Measurements from ENCODE around the gene ARHGAP26.
"Not testable (repeated sequence)": the region's sequence is repeated elsewhere in the genome, so short reads cannot be mapped to it uniquely, and the experiment has no call there.

Gene ARHGAP26

DNA sequence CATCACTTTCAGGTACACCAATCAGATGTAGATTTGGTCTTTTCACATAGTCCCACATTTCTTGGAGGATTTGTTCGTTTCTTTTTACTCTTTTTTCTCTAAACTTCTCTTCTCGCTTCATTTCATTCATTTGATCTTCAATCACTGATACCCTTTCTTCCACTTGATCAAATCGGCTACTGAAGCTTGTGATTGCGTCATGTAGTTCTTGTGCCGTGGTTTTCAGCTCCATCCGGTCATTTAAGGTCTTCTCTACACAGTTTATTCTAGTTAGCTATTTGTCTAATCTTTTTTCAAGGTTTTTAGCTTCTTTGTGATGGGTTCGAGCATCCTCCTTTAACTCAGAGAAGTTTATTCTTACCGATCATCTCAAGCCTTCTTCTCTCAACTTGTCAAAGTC, 219.9 kb downstream of the ARHGAP26 start:
- DNase-seq, result not testable (repeated sequence)

DNA sequence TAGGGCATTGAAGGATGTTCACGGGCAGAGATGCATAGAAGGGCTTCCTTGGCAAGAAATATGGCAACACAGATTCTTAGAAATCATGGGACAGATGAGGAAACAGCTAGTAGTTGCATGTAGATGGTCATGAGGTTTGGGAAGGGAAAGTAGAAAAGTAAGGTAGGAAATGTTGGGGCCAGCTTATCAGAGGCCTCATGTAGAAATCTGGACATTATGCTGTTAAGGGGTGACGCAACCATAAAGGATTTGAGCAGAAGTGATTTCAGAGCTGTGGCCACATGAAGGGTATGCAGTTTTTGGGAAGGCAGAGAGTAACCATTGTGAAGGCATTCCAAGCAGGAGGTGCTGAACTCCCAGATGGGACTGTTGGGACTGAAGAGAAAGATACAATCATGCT, 224.0 kb downstream of the ARHGAP26 start:
- DNase-seq, result peak; percentile 76 to 83

DNA sequence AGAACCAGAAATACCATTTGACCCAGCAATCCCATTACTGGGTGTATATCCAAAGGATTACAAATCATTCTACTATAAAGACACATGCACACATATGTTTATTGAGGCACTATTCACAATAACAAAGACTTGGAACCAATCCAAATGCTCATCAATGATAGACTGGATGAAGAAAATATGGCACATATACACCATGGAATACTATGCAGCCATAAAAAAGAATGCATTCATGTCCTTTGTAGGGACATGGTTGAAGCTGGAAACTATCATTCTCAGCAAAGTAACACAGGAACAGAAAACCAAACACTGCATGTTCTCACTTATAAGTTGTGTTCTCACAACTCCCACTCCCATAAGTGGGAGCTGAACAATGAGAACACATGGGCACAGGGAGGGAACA, 225.4 kb downstream of the ARHGAP26 start:
- not testable (repeated sequence) for DNase-seq

- DNase-seq, result no peak
Measured at GRCh38 chr5:142997591-142997990, 227.4 kb downstream of the ARHGAP26 start.

DNA sequence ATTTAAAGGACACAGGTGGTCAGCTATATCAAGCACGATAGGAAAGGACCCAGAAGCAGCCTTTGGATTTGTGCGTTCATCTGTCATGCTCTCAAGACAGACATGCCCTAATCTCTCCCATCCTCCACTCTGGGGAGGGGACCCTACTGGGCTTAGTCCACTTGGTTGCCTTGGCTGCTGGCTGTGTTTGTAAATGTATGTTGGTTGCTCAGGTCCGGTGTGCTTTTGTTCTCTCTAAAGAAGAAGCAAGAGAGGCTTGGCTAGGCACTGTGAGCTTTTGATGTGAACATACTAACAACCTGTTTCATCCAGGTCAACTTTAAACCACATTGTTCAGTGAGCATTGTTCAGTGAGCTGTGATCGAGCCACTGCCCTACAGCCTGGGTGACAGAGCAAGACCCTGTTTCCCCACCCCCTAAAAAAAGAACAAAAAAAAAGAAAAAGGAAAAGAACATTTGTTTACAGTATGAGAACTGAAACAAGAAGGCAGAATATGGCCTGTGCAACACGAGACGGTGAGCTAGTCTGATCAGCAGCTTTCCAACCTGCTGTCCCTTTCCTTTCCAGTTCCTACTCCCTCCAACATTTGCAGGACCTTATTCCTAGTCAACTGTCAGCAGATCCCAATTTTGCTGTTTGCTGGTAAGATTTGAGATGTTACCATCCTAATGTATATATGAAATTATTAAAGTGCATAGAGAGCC, 228.3 kb downstream of the ARHGAP26 start:
- peak in 1 of 2 donors; percentile 29 for DNase-seq

DNA sequence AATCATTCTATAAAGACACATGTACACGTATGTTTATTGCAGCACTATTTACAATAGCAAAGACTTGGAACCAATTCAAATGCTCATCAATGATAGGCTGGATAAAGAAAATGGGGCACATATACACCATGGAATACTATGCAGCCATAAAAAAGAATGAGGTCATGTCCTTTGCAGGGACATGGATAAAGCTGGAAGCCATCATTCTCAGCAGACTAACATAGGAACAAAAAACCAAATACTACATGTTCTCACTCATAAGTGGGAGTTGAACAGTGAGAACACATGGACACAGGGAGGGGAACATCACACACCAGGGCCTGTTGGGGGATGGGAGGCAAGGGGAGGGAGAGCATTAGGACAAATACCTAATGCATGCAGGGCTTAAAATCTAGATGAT, 230.4 kb downstream of the ARHGAP26 start:
- DNase-seq, result not testable (repeated sequence)

DNA sequence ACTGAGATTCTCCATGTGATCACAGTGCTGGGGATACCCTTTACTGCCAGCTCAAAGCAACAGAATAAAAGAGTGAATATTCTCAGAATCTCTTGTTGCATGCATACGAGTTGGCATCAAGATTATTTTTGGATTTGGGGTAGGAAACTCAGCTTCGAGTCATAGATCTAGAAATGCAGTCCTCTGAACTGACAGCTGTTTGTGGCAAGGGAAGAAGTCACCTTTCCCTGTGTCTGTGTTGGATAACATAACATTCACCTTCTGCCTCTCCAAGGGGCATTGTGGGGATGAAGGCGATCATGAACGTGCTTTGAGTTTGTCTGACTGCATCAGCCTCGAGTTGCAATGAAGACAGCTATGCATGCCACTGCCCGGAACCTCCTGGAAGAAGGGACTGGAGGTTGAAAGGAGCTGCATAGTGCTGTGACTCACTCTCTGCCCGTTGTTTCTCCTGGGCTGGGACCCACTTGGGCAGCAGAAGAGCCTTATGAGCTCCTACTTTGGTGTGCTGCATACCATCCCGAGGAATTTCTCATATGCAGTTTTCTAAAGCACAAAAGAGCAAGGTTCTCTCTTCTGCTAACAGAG, 231.7 kb downstream of the ARHGAP26 start:
- peak; percentile 45 to 57 for DNase-seq

DNA sequence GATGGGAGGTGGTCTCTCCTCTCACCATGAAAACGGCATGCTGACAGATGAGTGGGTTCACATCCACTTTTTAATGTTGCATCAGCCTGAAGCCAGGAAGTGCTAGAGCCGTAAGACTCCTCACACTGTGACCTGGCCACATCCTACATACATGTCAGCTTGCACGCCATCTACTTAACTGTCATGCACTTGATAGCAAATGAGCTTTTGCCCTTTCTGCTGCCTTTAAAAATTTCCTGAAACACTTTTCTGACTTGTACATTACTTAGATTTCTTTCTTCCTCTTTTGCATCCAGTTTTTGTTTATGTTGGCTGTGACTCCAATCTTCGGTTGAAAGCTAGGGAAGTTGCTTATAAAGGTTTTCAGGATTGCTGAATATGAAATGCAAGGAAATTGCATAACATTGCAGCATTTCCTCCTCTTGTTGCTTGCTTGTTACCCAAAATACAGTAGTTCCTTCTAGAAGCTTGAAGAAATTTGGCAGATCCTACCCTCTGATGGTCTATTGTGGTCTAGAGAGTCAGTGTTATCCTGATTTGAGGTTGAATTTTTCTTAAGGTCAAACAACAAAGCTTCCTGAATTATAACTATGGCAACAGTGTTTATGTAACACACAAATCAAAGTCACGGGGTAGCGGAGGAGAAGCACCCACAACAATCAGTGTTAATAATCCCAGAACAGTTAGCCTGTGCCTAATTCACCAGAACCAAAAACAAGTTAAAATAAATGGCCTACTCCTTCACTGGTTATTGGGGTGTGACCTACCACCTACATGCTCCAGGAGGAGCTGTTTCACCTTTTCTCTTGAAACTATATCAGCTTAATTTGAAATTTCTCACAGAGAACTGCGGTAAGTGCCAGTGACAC, 232.5 kb downstream of the ARHGAP26 start:
- DNase-seq, result peak; percentile 96 to 99

DNA sequence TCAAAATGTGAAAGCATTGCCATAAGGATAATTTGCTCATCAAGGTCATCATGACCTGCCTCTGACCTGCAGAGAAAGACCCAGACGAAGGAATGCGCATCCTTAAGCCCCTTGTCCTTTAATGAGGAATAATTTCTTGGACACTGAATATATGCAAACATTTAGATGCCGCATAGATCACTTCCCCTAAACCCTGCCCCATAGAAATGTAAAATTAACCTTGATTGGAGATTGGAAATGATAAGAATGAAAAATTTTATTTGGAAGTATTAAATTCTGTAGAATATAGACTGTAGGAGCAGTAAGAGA, 233.1 kb downstream of the ARHGAP26 start:
- DNase-seq, result no peak

DNA sequence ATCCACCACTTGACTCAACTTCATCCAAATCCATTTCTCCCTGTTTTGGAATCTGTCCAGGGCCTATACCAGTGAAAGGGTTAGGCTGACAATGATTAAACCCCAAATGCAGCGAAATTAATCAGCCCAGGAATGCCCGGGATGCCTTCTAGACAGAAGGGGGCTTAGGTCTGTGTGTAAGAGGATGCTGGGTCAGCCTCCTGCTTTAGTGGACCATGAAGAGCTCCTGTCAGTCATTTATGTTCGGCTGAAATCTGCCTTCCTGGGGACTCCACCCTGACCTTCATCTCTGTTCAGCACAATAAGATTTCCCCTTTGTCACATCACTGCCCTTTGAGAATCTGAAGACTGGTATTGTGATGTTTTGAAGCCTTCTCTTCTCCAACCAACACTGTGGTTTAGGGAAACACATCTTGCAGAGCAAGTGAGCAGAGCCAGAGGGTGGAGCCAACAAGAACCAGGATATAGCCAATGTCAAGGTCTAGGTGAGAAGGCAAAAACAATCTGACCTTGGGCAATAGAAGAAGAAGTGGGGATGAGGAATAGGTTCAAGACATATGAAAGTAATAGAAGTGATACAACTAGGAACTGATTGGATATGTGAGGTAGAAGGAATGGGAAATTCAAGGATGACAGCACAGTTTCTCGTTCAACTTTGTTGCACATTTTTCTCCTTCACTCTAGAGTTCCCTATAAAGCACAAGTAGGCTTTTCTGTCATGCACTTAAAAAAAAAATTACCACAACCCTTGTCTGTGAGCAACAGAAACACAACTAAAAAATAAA, 234.4 kb downstream of the ARHGAP26 start:
- DNase-seq, result peak; percentile 24 to 31

- peak; percentile 49 to 61 for DNase-seq
Measured at GRCh38 chr5:143006501-143006900, 236.3 kb downstream of the ARHGAP26 start.

DNA sequence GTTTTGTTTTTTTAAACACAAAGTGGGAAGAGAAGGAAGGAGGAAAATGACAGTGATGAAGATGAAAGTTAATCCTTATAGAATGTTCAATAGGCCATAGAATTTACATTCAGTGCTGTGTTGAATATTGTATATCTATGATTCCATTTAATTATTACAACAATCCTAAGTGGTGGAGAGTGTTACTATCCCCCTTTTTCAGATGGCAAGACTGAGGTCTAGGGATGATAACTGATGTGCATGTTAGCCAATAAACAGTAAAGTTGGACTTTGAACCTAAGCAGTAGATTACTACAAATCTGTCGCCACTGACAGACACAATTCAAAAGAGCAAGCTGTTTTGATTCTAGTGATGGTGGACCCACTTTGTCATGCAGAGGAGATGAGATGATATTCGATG, 237.9 kb downstream of the ARHGAP26 start:
- DNase-seq, result no peak

DNA sequence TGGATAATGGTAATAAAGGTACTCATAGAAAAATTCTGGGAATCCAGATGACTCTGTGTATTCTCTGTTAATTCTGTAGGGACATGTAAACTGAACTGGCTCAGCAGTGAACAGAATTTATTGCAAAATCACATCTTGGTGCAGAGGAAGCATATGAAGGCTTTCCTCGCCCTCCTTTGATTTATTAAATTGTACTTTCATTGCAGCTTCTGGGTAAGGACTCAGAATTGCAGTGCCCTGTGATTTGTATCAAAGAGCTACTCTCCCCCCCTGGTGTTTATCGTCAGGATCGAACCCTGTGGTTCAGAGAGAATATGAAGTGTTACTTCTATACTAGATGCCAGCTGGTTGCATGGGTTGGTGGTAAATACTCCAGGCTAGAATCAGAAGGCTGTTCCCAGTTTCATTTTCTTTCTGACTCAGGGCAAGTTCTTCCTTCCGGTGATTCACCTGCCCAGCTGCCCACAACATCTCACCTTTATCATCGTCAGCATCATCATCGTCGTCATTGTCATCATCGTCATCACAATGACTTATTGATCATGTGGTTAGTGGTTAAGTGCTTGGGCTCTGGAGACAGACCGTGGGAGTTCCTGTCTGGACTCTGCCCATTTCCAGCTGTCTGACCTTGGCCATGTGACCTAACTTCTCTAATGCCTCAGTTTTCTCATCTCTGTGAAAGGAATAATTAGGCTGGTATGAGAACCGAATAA, 238.8 kb downstream of the ARHGAP26 start:
- peak; percentile 85 to 92 for DNase-seq

GRCh38 chr5:143010351-143010750, 240.2 kb downstream of the ARHGAP26 start:
- no peak for DNase-seq

GRCh38 chr5:143011585-143011984, 241.4 kb downstream of the ARHGAP26 start:
- DNase-seq, result peak; percentile 36 to 50

- DNase-seq, result no peak
Measured at GRCh38 chr5:143013176-143013891, 243.2 kb downstream of the ARHGAP26 start.

GRCh38 chr5:143014017-143014651, 244.0 kb downstream of the ARHGAP26 start:
- DNase-seq, result peak in 1 of 2 donors; percentile 17

DNA sequence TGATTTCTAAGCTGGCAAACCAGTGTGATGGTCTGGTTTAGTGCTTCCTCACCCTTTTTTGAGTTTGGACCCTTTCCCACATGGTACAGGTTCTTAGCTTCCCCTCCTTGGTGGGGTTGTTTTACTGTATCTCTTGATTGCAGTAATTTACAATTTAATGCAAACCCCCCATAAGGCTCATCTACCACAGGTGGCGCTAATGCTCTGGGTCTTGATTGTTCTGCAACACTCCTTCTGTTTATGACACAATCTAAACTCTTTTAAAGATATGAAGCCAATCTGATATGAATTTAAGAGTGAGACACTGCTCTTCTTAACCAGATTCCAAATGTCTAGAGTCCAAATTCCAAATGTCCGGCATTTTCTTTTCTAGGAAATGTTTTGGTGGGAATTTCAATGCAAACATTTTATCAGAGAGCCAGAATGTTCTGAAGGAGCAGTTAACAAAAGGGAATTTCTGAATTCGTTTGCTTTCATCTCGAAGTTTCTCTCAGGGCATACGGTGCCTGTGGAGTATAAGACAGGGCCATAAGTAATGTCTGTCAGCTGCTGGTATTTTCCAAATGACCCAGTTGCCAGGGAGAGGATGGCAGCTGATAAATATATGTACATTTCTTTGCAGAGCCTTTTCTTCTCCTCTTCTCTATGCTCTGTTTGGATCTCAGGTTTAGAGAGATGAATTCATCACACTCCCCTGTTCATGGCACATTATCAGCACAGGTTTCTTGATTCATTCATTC, 246.8 kb downstream of the ARHGAP26 start:
- DNase-seq, result peak; percentile 48 to 51

DNA sequence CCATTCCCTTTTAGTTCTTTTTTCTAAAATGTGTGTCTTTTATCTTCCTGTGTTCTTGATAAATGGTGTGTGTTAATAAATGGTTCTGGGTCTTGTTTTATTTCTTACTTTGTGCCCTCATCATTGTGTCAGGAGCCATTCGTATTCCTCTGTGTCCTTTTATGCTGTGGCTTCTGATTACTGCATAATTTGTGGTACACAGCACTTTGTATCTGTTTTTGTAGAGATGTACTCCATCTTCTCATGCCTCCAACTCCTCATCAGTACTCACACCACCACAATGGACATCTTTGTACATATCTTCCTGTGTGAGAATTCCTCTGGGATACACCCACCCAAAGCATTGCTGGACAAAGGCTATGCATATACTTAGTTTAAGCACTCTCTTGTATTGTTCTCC, 247.4 kb downstream of the ARHGAP26 start:
- DNase-seq, result no peak

- DNase-seq, result no peak
Measured at GRCh38 chr5:143017992-143018391, 247.8 kb downstream of the ARHGAP26 start.
